Naive thymus-derived CD4-positive, alpha-beta T cell (primary cell): Measurements from ENCODE around the gene KCNIP4. TPM values are rescaled to one million over a fixed set of nuclear protein-coding genes. Genes with fewer than 3 reads are reported as not detected.

Experiments
- ATAC-seq: fragments of 150-1000 bp; cut with Tn5 transposase; 2 replicates; pipeline ENCODE4 v1.10.0; 2021; ENCODE audit warnings: mild to moderate bottlenecking, moderate library complexity
- CTCF ChIA-PET: fragments of 350-600 bp; sonication (Branson Sonifier 250); formaldehyde crosslinking; loops from one replicate; lab custom pipeline; 2021; ENCODE audit warnings: antibody characterized with exemption; lab: Charles Lee
- POLR2A ChIA-PET: fragments of 350-600 bp; sonication (Branson Sonifier 250); formaldehyde crosslinking; loops from one replicate; lab custom pipeline; 2021; ENCODE audit warnings: antibody characterized with exemption, inconsistent platforms; lab: Charles Lee
- DNase-seq, 9 donors: peaks; one replicate each; pipeline versions ENCODE4 v3.0.0 to v3.0.0-alpha.2; 2020 to 2022; ENCODE audit warnings: mixed read lengths in 1 of 9
- H3K27ac ChIP-seq: one replicate; pipeline ENCODE4 v1.7.0; 2013; ENCODE audit warnings: mild to moderate bottlenecking, low read depth, low read length, moderate library complexity
- H3K27me3 ChIP-seq, 2 donors: one replicate each; pipeline ENCODE4 v1.7.0; 2013; ENCODE audit warnings: low read length in 2 of 2, mild to moderate bottlenecking in 2 of 2, moderate library complexity in 2 of 2; ENCODE audit not compliant: control insufficient read depth in 2 of 2, insufficient read depth in 2 of 2
- H3K36me3 ChIP-seq, 3 experiments: 1 replicate in 2 of 3; 2 replicates in 1 of 3; pipeline ENCODE4 v1.7.0; 2013; ENCODE audit warnings: low read length in 3 of 3, mild to moderate bottlenecking in 3 of 3, moderate library complexity in 1 of 3; ENCODE audit not compliant: insufficient read depth in 3 of 3, control insufficient read depth in 2 of 3
- H3K4me1 ChIP-seq, 2 donors: one replicate each; pipeline ENCODE4 v1.7.0; 2013; ENCODE audit warnings: low read length in 2 of 2, mild to moderate bottlenecking in 2 of 2, moderate library complexity in 1 of 2; ENCODE audit not compliant: control insufficient read depth in 2 of 2, insufficient read depth in 2 of 2
- H3K4me3 ChIP-seq: 2 replicates; pipeline ENCODE4 v1.7.0; 2013; ENCODE audit warnings: mild to moderate bottlenecking, low read length
- H3K9me3 ChIP-seq, 3 experiments: 1 replicate in 2 of 3; 2 replicates in 1 of 3; pipeline ENCODE4 v1.7.0; 2013; ENCODE audit warnings: low read length in 3 of 3; ENCODE audit not compliant: control insufficient read depth in 2 of 3
- H3K27ac Mint-ChIP-seq, 9 donors: one replicate each; pipeline ENCODE4 v1.8.0; 2020 to 2022; ENCODE audit warnings: mixed read lengths in 9 of 9, mild to moderate bottlenecking in 8 of 9, moderate library complexity in 5 of 9, inconsistent platforms in 2 of 9
- H3K27me3 Mint-ChIP-seq, 5 donors: one replicate each; pipeline ENCODE4 v1.8.0; 2021 to 2022; ENCODE audit warnings: mixed read lengths in 5 of 5, mild to moderate bottlenecking in 1 of 5
- H3K36me3 Mint-ChIP-seq, 5 donors: one replicate each; pipeline ENCODE4 v1.8.0; 2020 to 2022; ENCODE audit warnings: mixed read lengths in 5 of 5, mild to moderate bottlenecking in 3 of 5, inconsistent platforms in 1 of 5
- H3K4me1 Mint-ChIP-seq, 7 donors: one replicate each; pipeline ENCODE4 v1.8.0; 2020 to 2022; ENCODE audit warnings: mixed read lengths in 7 of 7, mild to moderate bottlenecking in 3 of 7, inconsistent platforms in 1 of 7
- H3K4me3 Mint-ChIP-seq, 10 donors: one replicate each; pipeline ENCODE4 v1.8.0; 2020 to 2022; ENCODE audit warnings: mild to moderate bottlenecking in 10 of 10, mixed read lengths in 10 of 10, moderate library complexity in 6 of 10, inconsistent platforms in 2 of 10
- H3K9me3 Mint-ChIP-seq, 11 donors: one replicate each; pipeline ENCODE4 v1.8.0; 2020 to 2022; ENCODE audit warnings: mixed read lengths in 11 of 11, mild to moderate bottlenecking in 4 of 11, inconsistent platforms in 1 of 11, moderate library complexity in 1 of 11
- intact Hi-C, 2 donors: fragments of 100-400 bp; cut with micrococcal nuclease; formaldehyde crosslinking; loops; one replicate each; pipeline ENCODE4 v1.15.1; 2023
- polyA plus RNA-seq, 2 donors: library from polyadenylated mRNA; unstranded; fragments of 300-500 nt; fragmentation: Illumina TruSeq; gene quantifications; one replicate each; pipeline ENCODE4 v1.2.3, GENCODE V29; 2021
- total RNA-seq, 6 experiments: library from RNA in 5 of 6; stranded (reverse) in 5 of 6; gene quantifications; 1 replicate in 5 of 6; 2 replicates in 1 of 6; pipeline ENCODE4 v1.2.3 and lab custom pipeline; 2021 to 2026

The KCNIP4 gene
- total and polyA plus RNA-seq, 7 experiments from 2014 or later, result 0.29 TPM; not detected in 6

DNA sequence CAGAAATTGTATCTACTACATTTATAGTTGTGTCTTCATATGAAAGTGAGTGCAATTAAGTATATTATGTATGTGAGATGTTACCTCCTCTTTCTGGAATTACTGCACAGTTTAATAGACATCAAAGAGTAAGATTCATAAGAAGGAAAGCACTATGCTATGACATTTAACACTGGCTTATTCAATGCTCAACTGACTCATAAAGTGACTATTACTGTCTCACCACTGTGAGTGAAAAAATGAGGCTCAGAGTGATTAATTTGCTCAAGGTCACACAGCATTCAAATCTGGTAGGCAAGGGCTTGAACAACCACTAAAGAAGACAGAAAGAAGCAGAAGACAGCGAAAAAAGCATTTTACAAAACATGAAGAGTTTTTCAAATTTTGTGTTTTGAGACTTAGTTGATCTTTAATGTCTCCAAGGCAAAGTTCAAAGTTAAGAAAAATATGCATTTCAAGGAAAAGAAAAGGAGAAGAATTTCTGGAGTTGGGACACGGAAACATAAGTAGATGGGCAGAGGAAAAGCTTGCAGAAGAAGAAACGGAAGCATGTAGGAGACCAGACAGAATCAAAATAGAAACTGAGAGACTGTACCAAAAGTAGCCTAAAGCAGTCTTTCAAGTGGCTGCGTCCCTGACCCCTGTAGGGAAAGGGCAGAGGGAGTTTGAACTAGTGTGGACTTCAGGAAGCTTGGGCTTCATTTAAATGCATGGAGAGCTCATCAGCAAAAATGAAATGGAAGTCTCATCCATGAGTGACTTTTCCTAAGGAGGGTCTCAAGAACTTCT is 66.3 kb downstream of the KCNIP4 start:
- peaks cover 0 to 12% (median 2%) of the 10 kb centered on the region in 11 donors for H3K9me3 Mint-ChIP-seq
- ChIA-PET CTCF (no interaction called here), POLR2A (no interaction called here)
- H3K4me1 Mint-ChIP-seq, result no peaks in the 10 kb centered on the region
- Histone ChIP-seq H3K27me3 (no peaks in the 10 kb centered on the region), H3K4me3 (no peak overlapping the region), H3K9me3 (no peaks in the 10 kb centered on the region), H3K36me3 (no peaks in the 10 kb centered on the region), H3K27ac (no peak overlapping the region), H3K4me1 (no peaks in the 10 kb centered on the region)
- H3K27ac Mint-ChIP-seq, result no peak overlapping the region
- no peak overlapping the region for H3K4me3 Mint-ChIP-seq
- no peak for ATAC-seq
- no peaks in the 10 kb centered on the region for H3K27me3 Mint-ChIP-seq
- no peak for DNase-seq
- intact Hi-C loops, result no loop called here
- no peaks in the 10 kb centered on the region for H3K36me3 Mint-ChIP-seq

DNA sequence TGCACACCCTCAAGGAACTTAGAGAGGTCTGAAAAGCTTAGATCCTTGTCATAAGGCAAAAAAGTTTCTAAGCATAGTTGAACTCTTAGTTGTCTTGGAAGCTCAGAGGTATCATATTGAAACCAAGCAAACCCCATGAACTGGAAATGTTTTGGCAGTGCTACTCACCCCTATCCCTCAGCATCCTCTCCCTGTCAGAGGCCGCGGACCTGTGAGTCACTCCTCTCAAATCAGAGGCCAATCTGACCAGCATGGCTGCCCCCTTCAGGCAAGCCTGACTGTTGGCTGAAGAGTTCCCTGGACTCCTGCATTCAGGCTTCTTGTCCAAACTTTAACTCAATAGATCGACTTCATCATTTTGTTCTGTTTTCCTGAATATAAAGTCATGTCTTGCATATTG is 69.4 kb downstream of the KCNIP4 start:
- no peaks in the 10 kb centered on the region for H3K4me1 Mint-ChIP-seq

GRCh38 chr4:21876711-21877110 is 71.9 kb downstream of the KCNIP4 start:
- Mint-ChIP-seq H3K4me1 (no peaks in the 10 kb centered on the region), H3K36me3 (peaks cover 0 to 2% (median 0%) of the 10 kb centered on the region in 5 donors), H3K27me3 (peaks cover 0 to 7% (median 0%) of the 10 kb centered on the region in 5 donors), H3K9me3 (peaks cover 0 to 4% (median 2%) of the 10 kb centered on the region in 11 donors), H3K4me3 (no peak overlapping the region), H3K27ac (no peak overlapping the region)
- no peak overlapping the region for H3K4me3 ChIP-seq
- no peaks in the 10 kb centered on the region for H3K9me3 ChIP-seq
- ChIA-PET POLR2A (no interaction called here), CTCF (no interaction called here)
- H3K36me3 ChIP-seq, result no peaks in the 10 kb centered on the region
- no peaks in the 10 kb centered on the region for H3K4me1 ChIP-seq
- H3K27me3 ChIP-seq, result no peaks in the 10 kb centered on the region
- no peak overlapping the region for H3K27ac ChIP-seq
- ATAC-seq (no peak), DNase-seq (no peak)
- intact Hi-C loops, result no loop called here

More for the DNA sequence above, 69.4 kb downstream of the KCNIP4 start:
- intact Hi-C loops, result no loop called here
- Histone ChIP-seq H3K4me1 (no peaks in the 10 kb centered on the region), H3K27ac (no peak overlapping the region), H3K4me3 (no peak overlapping the region), H3K36me3 (no peaks in the 10 kb centered on the region), H3K9me3 (no peaks in the 10 kb centered on the region), H3K27me3 (no peaks in the 10 kb centered on the region)
- peaks cover 0 to 4% (median 2%) of the 10 kb centered on the region in 11 donors for H3K9me3 Mint-ChIP-seq
- no peak overlapping the region for H3K27ac Mint-ChIP-seq
- peaks cover 0 to 6% (median 0%) of the 10 kb centered on the region in 5 donors for H3K27me3 Mint-ChIP-seq
- POLR2A ChIA-PET, result no interaction called here
- DNase-seq, result no peak
- CTCF ChIA-PET, result no interaction called here
- H3K36me3 Mint-ChIP-seq, result no peaks in the 10 kb centered on the region
- no peak overlapping the region for H3K4me3 Mint-ChIP-seq
- no peak for ATAC-seq

DNA sequence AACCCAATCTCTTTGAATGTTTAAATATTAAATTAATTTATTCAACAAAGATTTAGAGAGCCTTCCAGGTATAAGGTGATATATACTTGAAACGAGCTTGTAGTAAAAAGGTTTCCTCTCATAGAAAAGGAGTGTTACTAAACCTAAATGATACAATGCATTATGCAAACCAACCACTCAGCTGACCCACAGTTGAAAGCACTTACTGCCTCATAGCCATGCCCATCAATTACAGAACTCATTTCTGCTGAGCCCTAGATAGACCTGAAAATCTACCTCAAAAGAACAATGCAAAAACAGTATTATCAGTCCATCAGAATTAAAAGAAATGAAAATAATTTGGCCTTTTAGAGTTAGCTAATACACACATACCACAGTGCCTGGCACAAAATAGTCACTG is 75.4 kb downstream of the KCNIP4 start:
- Histone ChIP-seq H3K4me3 (no peak overlapping the region), H3K36me3 (no peaks in the 10 kb centered on the region), H3K27ac (no peak overlapping the region), H3K27me3 (no peaks in the 10 kb centered on the region), H3K9me3 (no peaks in the 10 kb centered on the region), H3K4me1 (no peaks in the 10 kb centered on the region)
- H3K9me3 Mint-ChIP-seq, result peaks cover 0 to 11% (median 2%) of the 10 kb centered on the region in 11 donors
- peaks cover 0 to 7% (median 0%) of the 10 kb centered on the region in 5 donors for H3K27me3 Mint-ChIP-seq
- DNase-seq, result no peak
- no peak for ATAC-seq
- intact Hi-C loops, result no loop called here
- ChIA-PET CTCF (no interaction called here), POLR2A (no interaction called here)
- no peaks in the 10 kb centered on the region for H3K4me1 Mint-ChIP-seq
- H3K27ac Mint-ChIP-seq, result no peak overlapping the region
- H3K4me3 Mint-ChIP-seq, result no peak overlapping the region
- H3K36me3 Mint-ChIP-seq, result peaks cover 0 to 6% (median 0%) of the 10 kb centered on the region in 5 donors

GRCh38 chr4:21872101-21872500 is 76.5 kb downstream of the KCNIP4 start:
- H3K9me3 ChIP-seq, result no peaks in the 10 kb centered on the region
- peaks cover 0 to 6% (median 0%) of the 10 kb centered on the region in 5 donors for H3K36me3 Mint-ChIP-seq
- H3K4me3 ChIP-seq, result no peak overlapping the region
- H3K27me3 ChIP-seq, result no peaks in the 10 kb centered on the region
- DNase-seq (no peak), ATAC-seq (no peak)
- intact Hi-C loops, result no loop called here
- CTCF ChIA-PET, result no interaction called here
- H3K27me3 Mint-ChIP-seq, result peaks cover 0 to 7% (median 0%) of the 10 kb centered on the region in 5 donors
- H3K36me3 ChIP-seq, result no peaks in the 10 kb centered on the region
- no peaks in the 10 kb centered on the region for H3K4me1 ChIP-seq
- no peak overlapping the region for H3K27ac ChIP-seq
- H3K27ac Mint-ChIP-seq, result no peak overlapping the region
- H3K4me1 Mint-ChIP-seq, result no peaks in the 10 kb centered on the region
- no peak overlapping the region for H3K4me3 Mint-ChIP-seq
- POLR2A ChIA-PET, result no interaction called here
- peaks cover 0 to 10% (median 2%) of the 10 kb centered on the region in 11 donors for H3K9me3 Mint-ChIP-seq

DNA sequence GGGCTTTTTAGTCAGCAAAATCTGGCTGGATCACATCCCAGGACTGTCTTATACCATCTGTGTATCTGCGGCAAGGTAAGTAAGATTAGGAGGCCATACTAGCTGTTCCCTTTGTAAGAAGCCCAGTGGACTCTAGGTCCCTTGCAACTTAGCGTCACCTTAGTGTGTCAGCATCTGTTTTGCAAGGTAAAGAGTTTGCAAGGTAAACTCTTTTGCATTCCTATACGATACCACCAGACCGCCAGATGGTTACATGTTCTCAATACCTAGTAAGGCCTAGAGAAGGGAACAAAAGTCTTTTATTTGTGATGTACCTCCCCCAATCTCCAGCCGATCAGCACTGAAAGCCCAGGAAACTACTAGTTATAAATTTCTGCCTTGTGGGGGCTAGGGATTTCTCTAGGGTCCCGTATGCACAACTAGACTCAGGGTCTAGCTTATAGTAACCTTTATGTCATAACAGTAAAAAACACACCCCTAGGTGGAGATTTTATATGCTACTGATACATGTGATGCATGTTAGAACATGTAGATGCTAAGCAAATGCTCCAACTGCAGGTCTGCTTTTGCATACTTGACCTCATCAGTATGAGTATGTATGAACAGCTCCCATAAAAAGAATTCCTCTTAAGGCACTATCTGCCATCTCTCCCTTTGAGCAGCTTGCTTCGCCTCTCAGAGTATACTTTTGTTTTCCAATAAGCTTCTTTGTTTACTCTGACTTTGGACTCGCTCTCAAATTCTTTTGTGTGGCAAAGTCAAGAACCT is 78.4 kb downstream of the KCNIP4 start:
- H3K9me3 Mint-ChIP-seq, result peaks cover 0 to 10% (median 2%) of the 10 kb centered on the region in 11 donors
- no peaks in the 10 kb centered on the region for H3K36me3 ChIP-seq
- intact Hi-C loops, result no loop called here
- no peaks in the 10 kb centered on the region for H3K4me1 ChIP-seq
- H3K4me3 ChIP-seq, result no peak overlapping the region
- no peak for DNase-seq
- peaks cover 0 to 6% (median 0%) of the 10 kb centered on the region in 5 donors for H3K36me3 Mint-ChIP-seq
- peaks cover 0 to 7% (median 0%) of the 10 kb centered on the region in 5 donors for H3K27me3 Mint-ChIP-seq
- H3K4me3 Mint-ChIP-seq, result no peak overlapping the region
- ATAC-seq, result no peak
- H3K9me3 ChIP-seq, result no peaks in the 10 kb centered on the region
- no peak overlapping the region for H3K27ac ChIP-seq
- ChIA-PET CTCF (no interaction called here), POLR2A (no interaction called here)
- H3K4me1 Mint-ChIP-seq, result no peaks in the 10 kb centered on the region
- no peaks in the 10 kb centered on the region for H3K27me3 ChIP-seq
- H3K27ac Mint-ChIP-seq, result no peak overlapping the region
